OCI-LY7 (cell line): Measurements from ENCODE around the gene RPL41.

Experiments
- EZH2phosphoT487 ChIP-seq: fragments of 200-600 bp; sonication (generic); IDR thresholded peaks from 2 replicates; pipeline ENCODE4 v1.6.1; 2018; ENCODE audit warnings: low read depth, borderline replicate concordance, mild to moderate bottlenecking, mixed run types, antibody characterized with exemption, low read length, moderate library complexity, mixed read lengths
- TF ChIP-seq, protein P1 (sequence below): fragments of 200-600 bp; sonication (generic); conservative IDR thresholded peaks from 2 replicates; pipeline ENCODE4 v1.5.1; 2014; ENCODE audit warnings: mild to moderate bottlenecking, antibody characterized with exemption, low read length, moderate library complexity, mixed read lengths

DNA sequence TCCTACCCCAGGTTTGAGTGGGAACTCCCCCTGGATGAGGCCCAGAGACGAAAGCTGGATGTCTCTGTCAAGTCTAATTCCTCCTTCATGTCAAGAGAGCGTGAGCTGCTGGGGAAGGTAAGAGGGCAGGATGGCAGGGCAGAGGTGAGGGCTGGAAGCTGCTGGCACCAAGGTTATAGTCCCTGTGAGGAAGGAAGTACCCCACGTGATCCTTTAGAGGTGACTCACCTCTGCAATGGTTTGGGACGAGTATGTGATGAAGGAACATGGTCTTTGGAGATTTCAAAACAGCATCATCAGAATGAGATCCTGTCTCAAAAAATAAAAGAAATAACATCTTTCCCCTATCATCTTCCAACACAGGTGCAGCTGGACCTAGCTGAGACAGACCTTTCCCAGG, 26.8 kb downstream of the RPL41 start:
- TF ChIP-seq, protein P1, sequence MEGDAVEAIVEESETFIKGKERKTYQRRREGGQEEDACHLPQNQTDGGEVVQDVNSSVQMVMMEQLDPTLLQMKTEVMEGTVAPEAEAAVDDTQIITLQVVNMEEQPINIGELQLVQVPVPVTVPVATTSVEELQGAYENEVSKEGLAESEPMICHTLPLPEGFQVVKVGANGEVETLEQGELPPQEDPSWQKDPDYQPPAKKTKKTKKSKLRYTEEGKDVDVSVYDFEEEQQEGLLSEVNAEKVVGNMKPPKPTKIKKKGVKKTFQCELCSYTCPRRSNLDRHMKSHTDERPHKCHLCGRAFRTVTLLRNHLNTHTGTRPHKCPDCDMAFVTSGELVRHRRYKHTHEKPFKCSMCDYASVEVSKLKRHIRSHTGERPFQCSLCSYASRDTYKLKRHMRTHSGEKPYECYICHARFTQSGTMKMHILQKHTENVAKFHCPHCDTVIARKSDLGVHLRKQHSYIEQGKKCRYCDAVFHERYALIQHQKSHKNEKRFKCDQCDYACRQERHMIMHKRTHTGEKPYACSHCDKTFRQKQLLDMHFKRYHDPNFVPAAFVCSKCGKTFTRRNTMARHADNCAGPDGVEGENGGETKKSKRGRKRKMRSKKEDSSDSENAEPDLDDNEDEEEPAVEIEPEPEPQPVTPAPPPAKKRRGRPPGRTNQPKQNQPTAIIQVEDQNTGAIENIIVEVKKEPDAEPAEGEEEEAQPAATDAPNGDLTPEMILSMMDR = no peak
- no peak for TF ChIP-seq EZH2phosphoT487
